K562 (cell line): Measurements from ENCODE around the gene MBP. TPM values are rescaled to one million over a fixed set of nuclear protein-coding genes. Genes with fewer than 3 reads are reported as not detected.

ENCODE experiments used
- ATAC-seq: fragments of 200-7000 bp; cut with Tn5 transposase; 3 replicates; pipeline ENCODE4 v1.9.1; 2020; ENCODE audit warnings: moderate library complexity
- BruUV-seq: library from RNA; stranded (reverse); fragments of 400-500 nt; replicated peaks from 2 replicates; lab custom pipeline; 2021; lab: Mats Ljungman, UMichigan
- CTCF ChIA-PET: fragments of 300-600 bp; formaldehyde crosslinking; extraction: SDS; loops from one replicate; lab custom pipeline; 2021; ENCODE audit warnings: low intra/inter-chr PET ratio; lab: Yijun Ruan, JAX
- POLR2A ChIA-PET: fragments of 300-600, 350-650 bp; sonication (Branson Sonifier 250); formaldehyde crosslinking; extraction: SDS; loops from one replicate; lab custom pipeline; 2021; ENCODE audit warnings: antibody characterized with exemption, inconsistent platforms; lab: Yijun Ruan, JAX
- DNase-seq, 4 experiments: peaks; one replicate each; pipeline versions ENCODE4 v3.0.0 to v3.0.0-alpha.2; 2011 to 2018; ENCODE audit warnings: low spot score in 3 of 4, mixed read lengths in 3 of 4; ENCODE audit errors: extremely low read depth in 1 of 4
- FAIRE-seq: peaks from 2 replicates; lab custom pipeline; 2011; peaks lifted over from hg19 to GRCh38; lab: Jason Lieb, UNC
- H2AFZ ChIP-seq: 2 replicates; pipeline ENCODE4 v1.6.0; 2011; ENCODE audit warnings: low read depth, low read length, control low read depth, inconsistent platforms
- H3K27ac ChIP-seq: fragments of 200-600 bp; 3 replicates; pipeline ENCODE4 v1.8.0; 2011; ENCODE audit warnings: low read depth, mild to moderate bottlenecking, control low read depth, inconsistent platforms, low read length, moderate library complexity, mixed read lengths; ENCODE audit errors: extremely low read depth
- H3K27me3 ChIP-seq, 2 experiments: fragments of 300-600 bp in 1 of 2; 2 replicates in 1 of 2; 3 replicates in 1 of 2; pipeline versions ENCODE4 v1.6.0 to v1.8.0; 2011; ENCODE audit warnings: inconsistent platforms in 2 of 2, low read length in 2 of 2, mild to moderate bottlenecking in 1 of 2, mixed read lengths in 1 of 2, moderate library complexity in 1 of 2; ENCODE audit not compliant: control insufficient read depth in 2 of 2, insufficient read depth in 2 of 2
- H3K36me3 ChIP-seq: fragments of 300-600 bp; 3 replicates; pipeline ENCODE4 v1.8.0; 2011; ENCODE audit warnings: mild to moderate bottlenecking, low read length, inconsistent platforms; ENCODE audit not compliant: control insufficient read depth, insufficient read depth
- H3K4me1 ChIP-seq, 2 experiments: fragments of 200-600 bp in 1 of 2; replicated peaks in 1 of 2; 2 replicates in 1 of 2; 3 replicates in 1 of 2; pipeline versions ENCODE4 v1.5.1 to v1.8.0; 2011; ENCODE audit warnings: inconsistent platforms in 2 of 2, low read length in 2 of 2, mild to moderate bottlenecking in 1 of 2, mixed read lengths in 1 of 2, moderate library complexity in 1 of 2; ENCODE audit not compliant: control insufficient read depth in 2 of 2, insufficient read depth in 2 of 2
- H3K4me2 ChIP-seq: 2 replicates; pipeline ENCODE4 v1.6.1; 2011; ENCODE audit warnings: low read length, control low read depth, inconsistent platforms, mixed read lengths; ENCODE audit not compliant: insufficient read depth
- H3K4me3 ChIP-seq: fragments of 200-600 bp; sonication (generic), shearing (Covaris generic); 2 replicates; pipeline ENCODE4 v1.5.1; 2016; ENCODE audit warnings: control low read depth, inconsistent platforms
- H3K79me2 ChIP-seq: fragments of 200-600 bp; 3 replicates; pipeline ENCODE4 v1.8.0; 2011; ENCODE audit warnings: low read length, inconsistent platforms; ENCODE audit not compliant: control insufficient read depth, insufficient read depth
- H3K9ac ChIP-seq, 2 experiments: 2 replicates each; pipeline versions ENCODE4 v1.6.0 to v1.6.1; 2011; ENCODE audit warnings: low read depth in 2 of 2, low read length in 2 of 2, control low read depth in 1 of 2, inconsistent platforms in 1 of 2, mild to moderate bottlenecking in 1 of 2, mixed read lengths in 1 of 2; ENCODE audit not compliant: insufficient read depth in 1 of 2
- H3K9me1 ChIP-seq: one replicate; pipeline ENCODE4 v1.6.0; 2011; ENCODE audit warnings: inconsistent platforms, mild to moderate bottlenecking, low read length, moderate library complexity; ENCODE audit not compliant: control insufficient read depth, insufficient read depth
- H3K9me3 ChIP-seq: replicated peaks from 2 replicates; pipeline ENCODE4 v1.5.1; 2011; ENCODE audit warnings: low read depth, low read length, inconsistent platforms; ENCODE audit not compliant: control insufficient read depth, insufficient read depth
- H4K20me1 ChIP-seq: replicated peaks from 2 replicates; pipeline ENCODE4 v1.6.1; 2011; ENCODE audit warnings: low read length, inconsistent platforms, mixed read lengths; ENCODE audit not compliant: control insufficient read depth, insufficient read depth
- GTF2E2 ChIP-seq: fragments of 200-800 bp; sonication (Bioruptor generic); IDR thresholded peaks from 2 replicates; pipeline ENCODE4 v1.6.1; 2016; ENCODE audit warnings: missing genetic modification characterization, missing compliant biosample characterization
- HCFC1 ChIP-seq: IDR thresholded peaks from 2 replicates; pipeline ENCODE4 v1.6.1; 2012; ENCODE audit warnings: low read depth, low read length, improper control_type of control experiment
- ILK ChIP-seq: fragments of 450-650 bp; IDR thresholded peaks from 2 replicates; pipeline ENCODE4 v1.6.1; 2016; ENCODE audit warnings: missing genetic modification characterization, low read depth, mild to moderate bottlenecking, missing compliant biosample characterization, moderate library complexity, borderline replicate concordance
- KLF16 ChIP-seq: IDR thresholded peaks from 2 replicates; pipeline ENCODE4 v1.6.1; 2016; ENCODE audit warnings: antibody characterized with exemption
- NCOA4 ChIP-seq: fragments of 450-650 bp; IDR thresholded peaks from 2 replicates; pipeline ENCODE4 v1.6.1; 2018; ENCODE audit warnings: mild to moderate bottlenecking; ENCODE audit not compliant: partially characterized antibody
- NKRF ChIP-seq: fragments of 450-650 bp; IDR thresholded peaks from 2 replicates; pipeline ENCODE4 v1.6.1; 2016; ENCODE audit warnings: borderline replicate concordance
- PRMT5 ChIP-seq: sonication (generic); formaldehyde crosslinking; IDR thresholded peaks from 2 replicates; pipeline ENCODE4 v1.5.0; 2020; ENCODE audit warnings: missing genetic modification reagents
- PTBP1 ChIP-seq: fragments of 200-400 bp; formaldehyde crosslinking; IDR thresholded peaks from 2 replicates; pipeline ENCODE4 v1.6.1; 2017; ENCODE audit warnings: low read depth, low read length
- SAFB2 ChIP-seq: fragments of 200-400 bp; formaldehyde crosslinking; IDR thresholded peaks from 2 replicates; pipeline ENCODE4 v1.6.1; 2018; ENCODE audit warnings: borderline replicate concordance, low read length, low read depth, moderate library complexity; ENCODE audit not compliant: severe bottlenecking
- SRSF3 ChIP-seq: fragments of 200-400 bp; formaldehyde crosslinking; IDR thresholded peaks from 2 replicates; pipeline ENCODE4 v1.6.1; 2016; ENCODE audit warnings: mild to moderate bottlenecking, low read length, moderate library complexity; ENCODE audit not compliant: insufficient read depth
- VEZF1 ChIP-seq: fragments of 200-800 bp; sonication (Bioruptor generic); IDR thresholded peaks from 2 replicates; pipeline ENCODE4 v1.6.1; 2017; ENCODE audit warnings: missing genetic modification characterization, missing compliant biosample characterization
- ZNF384 ChIP-seq: IDR thresholded peaks from 2 replicates; pipeline ENCODE4 v1.6.1; 2012; ENCODE audit warnings: low read depth, low read length, improper control_type of control experiment
- ZNF445 ChIP-seq: fragments of 250-450 bp; sonication (Bioruptor Pico); IDR thresholded peaks from 2 replicates; pipeline ENCODE4 v1.4.0; 2020; ENCODE audit warnings: low read depth, mild to moderate bottlenecking, moderate library complexity
- ZNF586 ChIP-seq: fragments of 450-650 bp; formaldehyde crosslinking; conservative IDR thresholded peaks from 2 replicates; pipeline ENCODE4 v1.4.0; 2020; ENCODE audit warnings: mild to moderate bottlenecking, moderate library complexity
- WGBS: fragments of 100-300 bp; shearing (Covaris generic); methylation state at CpG from one replicate; pipeline ENCODE4 v1.1.6; 2016; ENCODE audit warnings: low coverage, mixed read lengths; ENCODE audit not compliant: insufficient coverage; ENCODE audit errors: missing lambda C conversion rate; 5-methylcytosine and 5-hydroxymethylcytosine counted together
- in situ Hi-C: fragments of 300-500 bp; cut with MboI; formaldehyde crosslinking; loops from 4 replicates; pipeline ENCODE4 v1.15.0; 2018; ENCODE audit warnings: inconsistent platforms, mixed read lengths
- intact Hi-C: fragments of 100-400 bp; cut with micrococcal nuclease; formaldehyde crosslinking; loops from 2 replicates; pipeline ENCODE4 v1.14.2; 2022
- polyA plus RNA-seq, 8 experiments: library from polyadenylated mRNA; depleted of rRNA in 4 of 8; stranded (reverse) in 5 of 8; unstranded in 3 of 8; fragments of >200 nt; fragmentation: Nextera tagmentation in 2 of 8; fragmentation: Illumina TruSeq in 1 of 8; extraction: Ambion mirVana in 2 of 8; extraction: Trizol in 1 of 8; gene quantifications; 2 replicates each; pipeline versions ENCODE4 v1.2.1 to v1.2.3, GENCODE V29; 2011 to 2014; ENCODE audit warnings: inconsistent platforms in 1 of 8, missing spikeins in 1 of 8
- total RNA-seq, 7 experiments: library from RNA; depleted of rRNA in 6 of 7; stranded (reverse); fragments of >200 nt in 6 of 7; fragmentation: Illumina TruSeq in 2 of 7; extraction: Trizol in 2 of 7; gene quantifications; 2 replicates each; pipeline versions ENCODE4 v1.2.1 to v1.2.3, GENCODE V29; 2011 to 2021; ENCODE audit warnings: low replicate concordance in 1 of 7
- TF ChIP-seq, protein P1 (sequence below): fragments of 450-650 bp; conservative IDR thresholded peaks from 2 replicates; pipeline ENCODE4 v1.6.1; 2016; ENCODE audit warnings: missing genetic modification characterization, low read depth, mild to moderate bottlenecking, control low read depth, missing compliant biosample characterization

MBP gene
- total and polyA plus RNA-seq, 9 of the 15 experiments (the other 6 are each of a cell fraction or from before 2014, with no cell fraction given), result 0.09 TPM; not detected in 8

DNA sequence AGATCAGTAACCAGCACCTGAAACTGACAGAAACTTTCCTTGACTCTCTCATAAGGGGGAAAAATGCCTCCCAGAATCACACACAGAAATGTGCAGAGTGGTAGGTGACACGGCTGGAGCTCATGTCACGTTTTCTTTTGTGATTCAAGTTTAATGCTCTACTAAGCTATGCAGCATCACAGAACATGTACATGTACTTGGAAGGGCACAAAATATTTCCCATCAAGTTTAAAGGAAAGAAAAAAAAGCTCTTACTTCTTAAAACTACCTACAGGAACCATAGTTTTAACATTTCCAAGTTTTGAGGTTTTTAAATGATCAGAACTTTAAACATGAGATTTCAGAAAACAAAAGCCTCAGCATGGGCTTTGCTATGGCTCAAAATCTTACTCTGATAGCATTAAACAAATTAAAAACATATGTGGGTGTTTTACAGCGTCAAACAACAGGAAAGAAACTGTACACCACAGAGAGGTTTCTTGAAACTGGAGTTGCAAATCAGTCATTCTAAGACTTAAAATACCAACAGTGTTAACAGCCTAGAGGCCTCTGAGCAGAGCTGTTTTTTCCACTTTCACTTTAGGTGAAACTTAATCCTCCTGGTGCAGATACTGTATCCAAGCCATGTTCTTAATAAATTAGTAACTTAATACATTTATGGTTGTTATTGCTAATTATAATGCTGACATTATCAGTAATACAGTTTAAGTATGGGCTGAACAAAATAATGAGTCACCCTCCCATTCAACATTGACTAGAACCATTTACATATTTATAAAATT, 30.1 kb downstream of the MBP start:
- H4K20me1 ChIP-seq, result no peaks in the 10 kb centered on the region
- H3K9ac ChIP-seq, result no peak overlapping the region
- no peaks in the 10 kb centered on the region for H3K4me1 ChIP-seq
- no peak overlapping the region for H3K27ac ChIP-seq
- FAIRE-seq (no peak), ATAC-seq (no peak), DNase-seq (no peak)
- ChIA-PET POLR2A (interaction anchor here (0.5 kb wide), 1 partner anchor 296 kb away, joined by 3 read pairs; no protein-coding TSS in a partner anchor), CTCF (no interaction called here)
- no TSS peak for BruUV-seq
- no peaks in the 10 kb centered on the region for H3K36me3 ChIP-seq
- no peak overlapping the region for H3K4me2 ChIP-seq
- no peak overlapping the region for H3K4me3 ChIP-seq
- H3K27me3 ChIP-seq, result peaks cover 0 to 20% of the 10 kb centered on the region in 2 experiments; a peak in 3 of 5 replicates
- in situ Hi-C loops, result no loop called here
- WGBS, result 0% methylated on average over 2 of the region's 3 CpGs
- H3K9me1 ChIP-seq, result no peaks in the 10 kb centered on the region
- no peak overlapping the region for H2AFZ ChIP-seq
- H3K9me3 ChIP-seq, result no peaks in the 10 kb centered on the region
- no peaks in the 10 kb centered on the region for H3K79me2 ChIP-seq
- intact Hi-C loops, result no loop called here
- TF ChIP-seq ILK (tag), result no peak
- no peak for TF ChIP-seq SAFB2
- TF ChIP-seq GTF2E2 (tag), result no peak
- no peak for TF ChIP-seq SRSF3
- no peak for TF ChIP-seq NKRF
- TF ChIP-seq VEZF1 (CRISPR knock-in tag), result no peak
- TF ChIP-seq PRMT5 (CRISPR knock-in tag), result no peak
- no peak for TF ChIP-seq ZNF586
- TF ChIP-seq HCFC1, result no peak
- TF ChIP-seq KLF16, result no peak
- TF ChIP-seq PTBP1, result no peak
- no peak for TF ChIP-seq ZNF384
- TF ChIP-seq NCOA4, result no peak
- no peak for TF ChIP-seq ZNF445
- TF ChIP-seq, protein P1, sequence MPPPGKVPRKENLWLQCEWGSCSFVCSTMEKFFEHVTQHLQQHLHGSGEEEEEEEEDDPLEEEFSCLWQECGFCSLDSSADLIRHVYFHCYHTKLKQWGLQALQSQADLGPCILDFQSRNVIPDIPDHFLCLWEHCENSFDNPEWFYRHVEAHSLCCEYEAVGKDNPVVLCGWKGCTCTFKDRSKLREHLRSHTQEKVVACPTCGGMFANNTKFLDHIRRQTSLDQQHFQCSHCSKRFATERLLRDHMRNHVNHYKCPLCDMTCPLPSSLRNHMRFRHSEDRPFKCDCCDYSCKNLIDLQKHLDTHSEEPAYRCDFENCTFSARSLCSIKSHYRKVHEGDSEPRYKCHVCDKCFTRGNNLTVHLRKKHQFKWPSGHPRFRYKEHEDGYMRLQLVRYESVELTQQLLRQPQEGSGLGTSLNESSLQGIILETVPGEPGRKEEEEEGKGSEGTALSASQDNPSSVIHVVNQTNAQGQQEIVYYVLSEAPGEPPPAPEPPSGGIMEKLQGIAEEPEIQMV (tag), result no peak
